HepG2 (cell line): ENCODE data around the gene NCOA7. TPM values are rescaled to one million over a fixed set of nuclear protein-coding genes. Genes with fewer than 3 reads are reported as not detected.

Experiments
- ADNP ChIP-seq: sonication (generic); formaldehyde crosslinking; IDR thresholded peaks from 2 replicates; pipeline ENCODE4 v1.4.0; 2020; ENCODE audit warnings: missing genetic modification reagents
- ATF4 ChIP-seq, 2 experiments: fragments of 450-650 bp in 1 of 2; sonication (generic) in 1 of 2; formaldehyde crosslinking; IDR thresholded peaks; 2 replicates each; pipeline versions ENCODE4 v1.5.0 to v1.8.0; 2020 to 2022; ENCODE audit warnings: mild to moderate bottlenecking in 1 of 2, missing genetic modification reagents in 1 of 2
- CBX5 ChIP-seq: sonication (generic); formaldehyde crosslinking; IDR thresholded peaks from 2 replicates; pipeline ENCODE4 v1.4.0; 2020; ENCODE audit warnings: missing genetic modification reagents, borderline replicate concordance
- FOXA1 ChIP-seq, 2 experiments: fragments of 450-650 bp in 1 of 2; sonication (generic) in 1 of 2; formaldehyde crosslinking in 1 of 2; IDR thresholded peaks; 2 replicates each; pipeline versions ENCODE4 v1.4.0 to v1.6.1; 2016 to 2020; ENCODE audit warnings: missing genetic modification reagents in 1 of 2
- FOXA3 ChIP-seq: IDR thresholded peaks from 2 replicates; pipeline ENCODE4 v1.6.1; 2016; ENCODE audit warnings: missing genetic modification reagents, missing compliant biosample characterization
- GLI4 ChIP-seq: sonication (generic); formaldehyde crosslinking; IDR thresholded peaks from 2 replicates; pipeline ENCODE4 v1.5.1; 2020; ENCODE audit warnings: missing genetic modification reagents, mild to moderate bottlenecking, moderate library complexity, borderline replicate concordance
- MBNL3 ChIP-seq: fragments of 250-450 bp; sonication (Bioruptor Pico); conservative IDR thresholded peaks from 2 replicates; pipeline ENCODE4 v1.8.0; 2022; ENCODE audit warnings: mild to moderate bottlenecking, inconsistent platforms
- NCOA1 ChIP-seq: sonication (generic); formaldehyde crosslinking; IDR thresholded peaks from 2 replicates; pipeline ENCODE4 v1.9.0; 2021; ENCODE audit warnings: missing genetic modification reagents
- NFKB2 ChIP-seq: sonication (generic); formaldehyde crosslinking; IDR thresholded peaks from 2 replicates; pipeline ENCODE4 v1.4.0; 2020; ENCODE audit warnings: missing genetic modification reagents, borderline replicate concordance
- NPAS2 ChIP-seq: sonication (generic); formaldehyde crosslinking; IDR thresholded peaks from 2 replicates; pipeline ENCODE4 v1.8.0; 2022; ENCODE audit warnings: mild to moderate bottlenecking, missing genetic modification reagents, borderline replicate concordance
- REPIN1 ChIP-seq: sonication (generic); formaldehyde crosslinking; IDR thresholded peaks from 2 replicates; pipeline ENCODE4 v1.8.0; 2022; ENCODE audit warnings: missing genetic modification reagents, low read depth, mild to moderate bottlenecking, borderline replicate concordance
- THAP11 ChIP-seq: IDR thresholded peaks from 2 replicates; pipeline ENCODE4 v1.6.1; 2016; ENCODE audit warnings: missing biosample characterization, missing genetic modification reagents
- THAP9 ChIP-seq: sonication (generic); formaldehyde crosslinking; IDR thresholded peaks from 2 replicates; pipeline ENCODE4; 2020; ENCODE audit warnings: missing genetic modification reagents, mild to moderate bottlenecking, borderline replicate concordance
- TOPORS ChIP-seq: sonication (generic); formaldehyde crosslinking; IDR thresholded peaks from 2 replicates; pipeline ENCODE4 v1.8.0; 2023; ENCODE audit warnings: mild to moderate bottlenecking, missing genetic modification reagents
- YY1 ChIP-seq: IDR thresholded peaks from 2 replicates; pipeline ENCODE4 v1.6.1; 2011; ENCODE audit warnings: low read length, low read depth, moderate library complexity, mild to moderate bottlenecking; ENCODE audit not compliant: insufficient read depth, insufficient replicate concordance
- ZMAT3 ChIP-seq: sonication (generic); formaldehyde crosslinking; conservative IDR thresholded peaks from 2 replicates; pipeline ENCODE4 v1.7.0; 2021; ENCODE audit warnings: missing genetic modification reagents
- ZNF136 ChIP-seq: sonication (generic); formaldehyde crosslinking; IDR thresholded peaks from 2 replicates; pipeline ENCODE4 v1.8.1; 2022; ENCODE audit warnings: low read depth, mild to moderate bottlenecking, moderate library complexity, missing genetic modification reagents
- ZNF282 ChIP-seq: fragments of 450-650 bp; IDR thresholded peaks from 2 replicates; pipeline ENCODE4 v1.6.1; 2018; ENCODE audit not compliant: partially characterized antibody
- ZNF460 ChIP-seq: sonication (generic); formaldehyde crosslinking; IDR thresholded peaks from 2 replicates; pipeline ENCODE4 v1.5.1; 2020; ENCODE audit warnings: missing genetic modification reagents, mild to moderate bottlenecking, borderline replicate concordance
- ZNF552 ChIP-seq: sonication (generic); formaldehyde crosslinking; IDR thresholded peaks from 2 replicates; pipeline ENCODE4 v1.9.0; 2022; ENCODE audit warnings: missing genetic modification reagents, mild to moderate bottlenecking, borderline replicate concordance
- ZNF709 ChIP-seq: sonication (generic); formaldehyde crosslinking; IDR thresholded peaks from 2 replicates; pipeline ENCODE4 v1.5.0; 2020; ENCODE audit warnings: mild to moderate bottlenecking, missing genetic modification reagents
- ZNF784 ChIP-seq: sonication (generic); formaldehyde crosslinking; IDR thresholded peaks from 2 replicates; pipeline ENCODE4 v1.5.1; 2020; ENCODE audit warnings: missing genetic modification reagents, mild to moderate bottlenecking, borderline replicate concordance
- ZNF878 ChIP-seq: sonication (generic); formaldehyde crosslinking; IDR thresholded peaks from 2 replicates; pipeline ENCODE4 v1.8.1; 2023; ENCODE audit warnings: mild to moderate bottlenecking, missing genetic modification reagents, moderate library complexity
- ZZZ3 ChIP-seq: sonication (generic); formaldehyde crosslinking; IDR thresholded peaks from 2 replicates; pipeline ENCODE4 v1.4.0; 2020; ENCODE audit warnings: missing genetic modification reagents, mild to moderate bottlenecking, borderline replicate concordance
- polyA plus RNA-seq, 8 experiments: library from polyadenylated mRNA; depleted of rRNA in 3 of 8; stranded (reverse) in 7 of 8; unstranded in 1 of 8; fragments of >200 nt; fragmentation: Illumina TruSeq in 4 of 8; extraction: Trizol in 4 of 8; gene quantifications; 2 replicates each; pipeline versions ENCODE4 v1.2.1 to v1.2.3, GENCODE V29; 2011 to 2016; ENCODE audit warnings: low read depth in 4 of 8, missing spikeins in 1 of 8, mixed read lengths in 1 of 8; ENCODE audit not compliant: insufficient read depth in 1 of 8
- total RNA-seq, 5 experiments: library from RNA; depleted of rRNA; stranded (reverse); fragments of >200 nt; fragmentation: Illumina TruSeq; extraction: Trizol; gene quantifications; 2 replicates each; pipeline ENCODE4 v1.2.3, GENCODE V29; 2016; ENCODE audit warnings: low read depth in 1 of 5

Gene NCOA7
- total and polyA plus RNA-seq, 2 of the 13 experiments (the other 11 are each of a cell fraction or from before 2014, with no cell fraction given), result 13.6 to 20.8 TPM

GRCh38 chr6:125956506-125957390 lies 166.0 kb downstream of the NCOA7 start, which contains the start of gene HINT3 (continued):
- TF ChIP-seq THAP9 (CRISPR knock-in tag), result peak; percentile 93
- no peak for TF ChIP-seq FOXA1 (IDR thresholded peaks at IDR 0.05)
- TF ChIP-seq FOXA1 (CRISPR knock-in tag; IDR thresholded peaks at IDR 0.05), result peak; percentile 58; the same call in 1 of the 2 replicates
- no peak for TF ChIP-seq MBNL3 (CRISPR knock-in tag)
- no peak for TF ChIP-seq NPAS2 (CRISPR knock-in tag)
- TF ChIP-seq GLI4 (CRISPR knock-in tag), result peak; percentile 89; the same call in 1 of the 2 replicates
- TF ChIP-seq NCOA1 (CRISPR knock-in tag), result peak; percentile 96
- no peak for TF ChIP-seq ZNF878
- peak; percentile 97; the same call in 1 of the 2 replicates for TF ChIP-seq ZNF136 (CRISPR knock-in tag)
- peak; percentile 96; the same call in 1 of the 2 replicates for TF ChIP-seq ZZZ3 (CRISPR knock-in tag)
- TF ChIP-seq ZNF460, result peak; percentile 11; the same call in 1 of the 2 replicates
- peak; percentile 95 for TF ChIP-seq ZNF784 (CRISPR knock-in tag)
- TF ChIP-seq NFKB2 (CRISPR knock-in tag), result peak; percentile 89; the same call in 1 of the 2 replicates
- TF ChIP-seq ZNF552 (CRISPR knock-in tag), result peak; percentile 25; the same call in 1 of the 2 replicates
- peak; percentile 94 for TF ChIP-seq THAP11
- TF ChIP-seq ZMAT3 (CRISPR knock-in tag), result peak; percentile 75; the same call in 1 of the 2 replicates
- peak; percentile 96 for TF ChIP-seq TOPORS
- no peak for TF ChIP-seq ZNF282
- peak; percentile 99 for TF ChIP-seq REPIN1 (CRISPR knock-in tag)
- TF ChIP-seq ATF4 (CRISPR knock-in tag; IDR thresholded peaks at IDR 0.05), result peak in 1 of 2 experiments; percentile 66; a peak in 2 of 4 replicates
- peak; percentile 67; the same call in 1 of the 2 replicates for TF ChIP-seq ZNF709 (CRISPR knock-in tag)
- peak; percentile 93; the same call in 1 of the 2 replicates for TF ChIP-seq CBX5 (CRISPR knock-in tag)
- peak; percentile 85 for TF ChIP-seq FOXA3 (CRISPR knock-in tag)
- TF ChIP-seq YY1, result peak; percentile 85
- TF ChIP-seq ADNP (CRISPR knock-in tag), result peak; percentile 18; the same call in 1 of the 2 replicates
